Measurements from ENCODE around the gene AGBL4.

Gene AGBL4

GRCh38 chr1:48878191-48878940, 1145.4 kb downstream of the AGBL4 start:
- Histone ChIP-seq H3K36me3 (ENCODE audit: insufficient read depth, low read length) (no peaks in the 10 kb centered on the region), H3K4me1 (ENCODE audit: insufficient read depth, low read length) (peaks cover 20% of the 10 kb centered on the region), H3K9me3 (ENCODE audit: control insufficient read depth, insufficient read depth, low read length) (no peaks in the 10 kb centered on the region), H3K9ac (ENCODE audit: low read depth, low read length) (no peak overlapping the region)

- no peak overlapping the region for H3K9ac ChIP-seq (ENCODE audit: low read depth, low read length)
- no peaks in the 10 kb centered on the region for H3K36me3 ChIP-seq (ENCODE audit: insufficient read depth, low read length)
- no peaks in the 10 kb centered on the region for H3K9me3 ChIP-seq (ENCODE audit: control insufficient read depth, insufficient read depth, low read length)
- H3K4me1 ChIP-seq (ENCODE audit: insufficient read depth, low read length): peaks cover 27% of the 10 kb centered on the region
These were observed 1147.4 kb downstream of the AGBL4 start for GRCh38 chr1:48876330-48876785.

- H3K9me3 ChIP-seq (ENCODE audit: control insufficient read depth, insufficient read depth, low read length): no peaks in the 10 kb centered on the region
- no peak overlapping the region for H3K9ac ChIP-seq (ENCODE audit: low read depth, low read length)
- peaks cover 27% of the 10 kb centered on the region for H3K4me1 ChIP-seq (ENCODE audit: insufficient read depth, low read length)
- no peaks in the 10 kb centered on the region for H3K36me3 ChIP-seq (ENCODE audit: insufficient read depth, low read length)
These were observed 1148.0 kb downstream of the AGBL4 start for GRCh38 chr1:48875552-48876329.

- H3K36me3 ChIP-seq (ENCODE audit: insufficient read depth, low read length): no peaks in the 10 kb centered on the region
- H3K9ac ChIP-seq (ENCODE audit: low read depth, low read length): no peak overlapping the region
- peaks cover 27% of the 10 kb centered on the region for H3K4me1 ChIP-seq (ENCODE audit: insufficient read depth, low read length)
- H3K9me3 ChIP-seq (ENCODE audit: control insufficient read depth, insufficient read depth, low read length): no peaks in the 10 kb centered on the region
These were observed 1149.8 kb downstream of the AGBL4 start for GRCh38 chr1:48873944-48874343.

- no peak overlapping the region for H3K9ac ChIP-seq (ENCODE audit: low read depth, low read length)
- H3K4me1 ChIP-seq (ENCODE audit: insufficient read depth, low read length): peaks cover 22% of the 10 kb centered on the region
- no peaks in the 10 kb centered on the region for H3K9me3 ChIP-seq (ENCODE audit: control insufficient read depth, insufficient read depth, low read length)
- H3K36me3 ChIP-seq (ENCODE audit: insufficient read depth, low read length): no peaks in the 10 kb centered on the region
These were observed 1153.2 kb downstream of the AGBL4 start for GRCh38 chr1:48870596-48870995.

- no peaks in the 10 kb centered on the region for H3K36me3 ChIP-seq (ENCODE audit: insufficient read depth, low read length)
- H3K9me3 ChIP-seq (ENCODE audit: control insufficient read depth, insufficient read depth, low read length): no peaks in the 10 kb centered on the region
- no peak overlapping the region for H3K9ac ChIP-seq (ENCODE audit: low read depth, low read length)
- H3K4me1 ChIP-seq (ENCODE audit: insufficient read depth, low read length): peaks cover 15% of the 10 kb centered on the region; the same call in 1 of the 2 replicates
These were observed 1154.4 kb downstream of the AGBL4 start for GRCh38 chr1:48869116-48869893.

GRCh38 chr1:48864913-48865312, 1158.8 kb downstream of the AGBL4 start:
- H3K36me3 ChIP-seq (ENCODE audit: insufficient read depth, low read length): no peaks in the 10 kb centered on the region
- no peak overlapping the region for H3K9ac ChIP-seq (ENCODE audit: low read depth, low read length)
- H3K9me3 ChIP-seq (ENCODE audit: control insufficient read depth, insufficient read depth, low read length): peaks cover 7% of the 10 kb centered on the region
- H3K4me1 ChIP-seq (ENCODE audit: insufficient read depth, low read length): no peaks in the 10 kb centered on the region; the same call in 1 of the 2 replicates

GRCh38 chr1:48859456-48859855, 1164.3 kb downstream of the AGBL4 start:
- Histone ChIP-seq H3K36me3 (ENCODE audit: insufficient read depth, low read length) (no peaks in the 10 kb centered on the region), H3K9ac (ENCODE audit: low read depth, low read length) (no peak overlapping the region), H3K9me3 (ENCODE audit: control insufficient read depth, insufficient read depth, low read length) (peaks cover 7% of the 10 kb centered on the region), H3K4me1 (ENCODE audit: insufficient read depth, low read length) (no peaks in the 10 kb centered on the region)

GRCh38 chr1:48858200-48858920, 1165.4 kb downstream of the AGBL4 start:
- Histone ChIP-seq H3K9ac (ENCODE audit: low read depth, low read length) (no peak overlapping the region), H3K4me1 (ENCODE audit: insufficient read depth, low read length) (no peaks in the 10 kb centered on the region), H3K36me3 (ENCODE audit: insufficient read depth, low read length) (no peaks in the 10 kb centered on the region), H3K9me3 (ENCODE audit: control insufficient read depth, insufficient read depth, low read length) (peaks cover 7% of the 10 kb centered on the region)

GRCh38 chr1:48853006-48853405, 1170.7 kb downstream of the AGBL4 start:
- Histone ChIP-seq H3K36me3 (ENCODE audit: insufficient read depth, low read length) (no peaks in the 10 kb centered on the region), H3K4me1 (ENCODE audit: insufficient read depth, low read length) (no peaks in the 10 kb centered on the region), H3K9ac (ENCODE audit: low read depth, low read length) (no peak overlapping the region), H3K9me3 (ENCODE audit: control insufficient read depth, insufficient read depth, low read length) (no peaks in the 10 kb centered on the region)

- no peaks in the 10 kb centered on the region for H3K9me3 ChIP-seq (ENCODE audit: control insufficient read depth, insufficient read depth, low read length)
- no peaks in the 10 kb centered on the region for H3K4me1 ChIP-seq (ENCODE audit: insufficient read depth, low read length)
- H3K9ac ChIP-seq (ENCODE audit: low read depth, low read length): no peak overlapping the region
- no peaks in the 10 kb centered on the region for H3K36me3 ChIP-seq (ENCODE audit: insufficient read depth, low read length)
These were observed 1172.1 kb downstream of the AGBL4 start for GRCh38 chr1:48851638-48852037.

- no peaks in the 10 kb centered on the region for H3K36me3 ChIP-seq (ENCODE audit: insufficient read depth, low read length)
- no peaks in the 10 kb centered on the region for H3K9me3 ChIP-seq (ENCODE audit: control insufficient read depth, insufficient read depth, low read length)
- H3K9ac ChIP-seq (ENCODE audit: low read depth, low read length): no peak overlapping the region
- no peaks in the 10 kb centered on the region for H3K4me1 ChIP-seq (ENCODE audit: insufficient read depth, low read length)
These were observed 1175.7 kb downstream of the AGBL4 start for GRCh38 chr1:48848035-48848434.

GRCh38 chr1:48846441-48846840, 1177.3 kb downstream of the AGBL4 start:
- H3K4me1 ChIP-seq (ENCODE audit: insufficient read depth, low read length): no peaks in the 10 kb centered on the region

GRCh38 chr1:48844187-48844586, 1179.6 kb downstream of the AGBL4 start:
- Histone ChIP-seq H3K36me3 (ENCODE audit: insufficient read depth, low read length) (no peaks in the 10 kb centered on the region), H3K4me1 (ENCODE audit: insufficient read depth, low read length) (no peaks in the 10 kb centered on the region), H3K9me3 (ENCODE audit: control insufficient read depth, insufficient read depth, low read length) (no peaks in the 10 kb centered on the region), H3K9ac (ENCODE audit: low read depth, low read length) (no peak overlapping the region)

More at GRCh38 chr1:48846441-48846840, 1177.3 kb downstream of the AGBL4 start:
- no peaks in the 10 kb centered on the region for H3K9me3 ChIP-seq (ENCODE audit: control insufficient read depth, insufficient read depth, low read length)
- H3K36me3 ChIP-seq (ENCODE audit: insufficient read depth, low read length): no peaks in the 10 kb centered on the region
- H3K9ac ChIP-seq (ENCODE audit: low read depth, low read length): no peak overlapping the region

Measured in ES-I3 (cell line).